ENCODE measurements around the gene WIPI1.

DNA sequence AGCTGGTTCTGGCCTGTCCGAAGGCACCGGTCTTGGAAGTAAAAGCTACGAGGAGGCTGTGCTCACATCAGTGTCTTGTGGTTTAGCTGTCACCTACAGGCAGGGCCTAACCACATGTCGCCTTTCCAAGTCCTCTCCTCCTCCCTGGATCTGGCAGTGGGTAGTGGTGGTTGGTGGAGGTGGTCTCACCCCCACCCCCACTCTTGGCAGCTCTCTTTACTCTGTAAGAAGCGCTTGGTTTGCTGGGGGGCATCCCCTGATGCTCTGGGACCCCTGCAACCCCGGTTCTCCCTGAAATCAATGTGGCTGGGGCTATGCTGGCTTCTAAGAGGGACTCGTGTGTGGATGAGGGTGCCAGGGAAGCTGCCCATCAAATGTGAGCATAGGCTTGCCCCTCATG, 68.3 kb downstream of the WIPI1 start:
- TF ChIP-seq, protein P1, sequence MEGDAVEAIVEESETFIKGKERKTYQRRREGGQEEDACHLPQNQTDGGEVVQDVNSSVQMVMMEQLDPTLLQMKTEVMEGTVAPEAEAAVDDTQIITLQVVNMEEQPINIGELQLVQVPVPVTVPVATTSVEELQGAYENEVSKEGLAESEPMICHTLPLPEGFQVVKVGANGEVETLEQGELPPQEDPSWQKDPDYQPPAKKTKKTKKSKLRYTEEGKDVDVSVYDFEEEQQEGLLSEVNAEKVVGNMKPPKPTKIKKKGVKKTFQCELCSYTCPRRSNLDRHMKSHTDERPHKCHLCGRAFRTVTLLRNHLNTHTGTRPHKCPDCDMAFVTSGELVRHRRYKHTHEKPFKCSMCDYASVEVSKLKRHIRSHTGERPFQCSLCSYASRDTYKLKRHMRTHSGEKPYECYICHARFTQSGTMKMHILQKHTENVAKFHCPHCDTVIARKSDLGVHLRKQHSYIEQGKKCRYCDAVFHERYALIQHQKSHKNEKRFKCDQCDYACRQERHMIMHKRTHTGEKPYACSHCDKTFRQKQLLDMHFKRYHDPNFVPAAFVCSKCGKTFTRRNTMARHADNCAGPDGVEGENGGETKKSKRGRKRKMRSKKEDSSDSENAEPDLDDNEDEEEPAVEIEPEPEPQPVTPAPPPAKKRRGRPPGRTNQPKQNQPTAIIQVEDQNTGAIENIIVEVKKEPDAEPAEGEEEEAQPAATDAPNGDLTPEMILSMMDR (IDR thresholded peaks at IDR 0.05) = no peak
- TF ChIP-seq POLR2A (IDR thresholded peaks at IDR 0.05) (no peak), POLR2AphosphoS5 (IDR thresholded peaks at IDR 0.05) (no peak)

Data from prostate gland (tissue), 2 donors.